Fibroblast of skin of left quadriceps (primary cell): ENCODE results near the gene PTDSS2.
"Not testable (repeated sequence)": the region's sequence is repeated elsewhere in the genome, so short reads cannot be mapped to it uniquely, and the experiment has no call there.

Experiments
- DNase-seq, 2 experiments: peaks; one replicate each; pipeline ENCODE4 v3.0.0-alpha.2; 2013; ENCODE audit warnings: low read depth in 2 of 2

The PTDSS2 gene

GRCh38 chr11:449889-450808, at the start of gene PTDSS2:
PTDSS2 (plus strand) TSS chr11:450279; CDS start chr11:450456, 177 bp downstream.
- peak; percentile 77 to 79 for DNase-seq

- not testable (repeated sequence) for DNase-seq
Observed at GRCh38 chr11:401196-401595, 48.9 kb upstream of the PTDSS2 start.

- no peak for DNase-seq
Observed at GRCh38 chr11:403021-403760, 46.9 kb upstream of the PTDSS2 start.

DNA sequence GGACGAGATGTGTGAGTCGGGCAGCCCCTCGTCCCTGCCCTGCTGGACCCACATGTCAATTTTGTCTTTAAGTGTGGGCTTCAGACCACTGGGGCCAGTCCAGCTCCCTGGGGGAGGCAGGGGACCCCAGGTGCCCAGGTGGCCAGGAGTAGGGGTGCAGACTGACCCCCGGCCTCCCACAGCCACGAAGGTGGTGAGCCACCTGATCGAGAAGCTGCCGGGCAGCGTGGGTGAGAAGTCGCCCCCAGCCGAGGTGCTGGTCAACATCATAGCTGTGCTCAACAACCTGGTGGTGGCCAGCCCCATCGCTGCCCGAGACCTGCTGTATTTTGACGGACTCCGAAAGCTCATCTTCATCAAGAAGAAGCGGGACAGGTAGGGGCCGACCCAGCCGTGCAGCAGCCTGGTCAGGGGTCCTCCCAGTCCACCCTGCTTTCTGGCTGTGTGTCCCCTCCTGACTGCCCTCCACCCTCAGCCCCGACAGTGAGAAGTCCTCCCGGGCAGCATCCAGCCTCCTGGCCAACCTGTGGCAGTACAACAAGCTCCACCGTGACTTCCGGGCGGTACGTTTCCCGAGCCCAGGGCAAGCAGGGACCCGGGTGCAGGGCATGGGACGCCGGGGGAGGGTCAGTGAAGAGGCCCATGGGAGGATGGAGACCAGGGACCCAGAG, 46.2 kb upstream of the PTDSS2 start:
- DNase-seq: no peak

DNA sequence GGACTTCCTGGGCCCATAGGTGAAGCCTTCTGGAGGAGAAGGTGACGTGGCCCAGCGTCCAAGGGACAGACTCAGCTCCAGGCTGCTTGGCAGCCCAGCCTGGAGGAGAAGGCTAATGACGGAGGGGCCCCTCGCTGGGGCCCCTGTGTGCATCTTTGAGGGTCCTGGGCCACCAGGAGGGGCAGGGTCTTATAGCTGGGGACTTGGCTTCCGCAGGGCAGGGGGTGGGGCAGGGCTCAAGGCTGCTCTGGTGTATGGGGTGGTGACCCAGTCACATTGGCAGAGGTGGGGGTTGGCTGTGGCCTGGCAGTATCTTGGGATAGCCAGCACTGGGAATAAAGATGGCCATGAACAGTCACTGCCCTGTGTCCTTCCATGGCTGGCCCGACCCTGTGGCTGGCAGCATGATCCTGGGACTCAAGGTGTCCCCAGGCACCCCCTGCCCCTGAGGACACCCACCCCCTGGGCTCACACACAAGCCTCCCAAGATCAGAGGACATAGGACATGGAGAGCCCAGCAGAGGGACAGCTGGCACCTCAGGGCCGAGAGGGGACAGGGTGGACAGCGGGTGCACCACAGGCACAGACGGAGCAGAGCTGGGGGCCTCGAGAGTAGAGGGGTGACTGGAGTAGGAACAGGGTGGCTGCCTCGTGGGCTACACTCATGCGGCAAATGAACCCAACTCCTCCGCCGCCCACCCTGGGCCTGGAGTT, 45.4 kb upstream of the PTDSS2 start:
- DNase-seq: no peak

DNA sequence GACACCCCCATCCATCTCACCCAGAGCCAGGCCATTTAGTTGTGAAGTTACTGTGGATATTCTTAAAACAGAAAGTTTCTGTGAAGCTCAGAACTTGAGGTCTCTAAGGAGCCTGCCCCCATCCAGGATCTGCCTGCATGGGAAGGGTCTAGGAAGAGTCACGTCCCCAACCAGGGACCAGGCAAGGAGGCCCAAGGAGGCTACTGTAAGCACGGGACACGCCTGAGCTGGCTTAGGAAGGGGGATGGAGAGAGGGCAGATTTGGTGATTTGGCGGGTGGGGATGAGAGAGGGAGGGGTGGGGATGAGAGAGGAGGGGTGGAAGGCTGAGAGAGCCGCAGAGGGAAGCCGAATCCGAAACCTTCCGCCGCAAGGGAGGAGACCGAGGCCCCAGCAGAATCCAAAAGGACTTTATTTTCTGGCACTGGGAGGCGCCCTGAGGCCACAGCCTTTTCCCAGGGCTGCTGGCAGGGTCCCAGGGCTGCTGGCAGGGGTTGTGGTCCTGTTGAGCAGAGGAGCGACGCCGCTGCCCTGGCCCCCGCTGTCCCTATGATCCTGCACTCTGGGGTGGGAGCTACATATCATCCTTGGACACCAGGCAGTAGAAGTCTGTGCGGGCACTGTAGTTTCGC, 44.6 kb upstream of the PTDSS2 start:
- DNase-seq: no peak

- no peak for DNase-seq
Observed at GRCh38 chr11:405954-406795, 43.9 kb upstream of the PTDSS2 start.

DNA sequence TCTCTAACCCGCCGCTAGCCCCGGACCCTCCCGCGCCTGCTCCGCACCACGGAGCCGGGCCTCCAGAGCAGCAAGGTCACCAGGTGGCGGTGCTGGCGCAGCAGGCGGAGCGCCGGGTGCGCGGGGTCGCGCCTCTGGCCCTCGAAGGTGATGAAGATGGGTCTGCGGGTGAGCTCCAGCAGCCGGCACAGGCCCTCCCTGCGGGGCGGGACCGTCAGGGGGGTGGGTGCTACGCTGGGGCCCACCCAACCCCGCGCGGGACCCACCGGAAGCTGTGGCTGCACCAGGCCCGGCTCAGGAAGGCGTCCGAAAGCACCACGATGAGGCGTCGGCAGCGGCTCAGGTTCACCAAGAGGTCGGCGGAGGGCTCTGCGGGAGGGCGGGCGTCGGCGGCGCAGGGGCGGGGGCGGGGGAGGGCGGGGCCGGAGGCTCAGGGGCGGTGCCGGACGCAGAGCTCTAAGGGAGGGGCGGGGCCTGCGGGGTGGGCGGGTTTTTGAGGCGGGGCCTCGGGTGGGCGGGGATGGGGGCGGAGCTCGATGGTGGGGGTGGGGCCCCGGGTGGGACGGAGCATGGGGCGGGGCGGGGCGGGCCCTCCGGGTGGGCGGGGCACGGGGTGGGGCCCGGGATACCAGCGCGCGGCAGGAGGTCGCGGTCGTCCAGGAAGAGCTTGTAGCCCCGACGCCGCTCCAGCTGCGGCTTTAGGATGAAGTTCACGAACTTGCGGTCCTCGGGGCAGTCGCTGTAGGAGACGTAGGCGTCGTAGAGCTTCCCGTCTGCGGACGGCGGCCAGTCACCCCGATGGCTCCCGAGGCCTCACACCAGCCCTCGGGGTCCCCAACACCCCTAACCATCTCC, 43.1 kb upstream of the PTDSS2 start:
- peak; percentile 56 to 68 for DNase-seq

DNA sequence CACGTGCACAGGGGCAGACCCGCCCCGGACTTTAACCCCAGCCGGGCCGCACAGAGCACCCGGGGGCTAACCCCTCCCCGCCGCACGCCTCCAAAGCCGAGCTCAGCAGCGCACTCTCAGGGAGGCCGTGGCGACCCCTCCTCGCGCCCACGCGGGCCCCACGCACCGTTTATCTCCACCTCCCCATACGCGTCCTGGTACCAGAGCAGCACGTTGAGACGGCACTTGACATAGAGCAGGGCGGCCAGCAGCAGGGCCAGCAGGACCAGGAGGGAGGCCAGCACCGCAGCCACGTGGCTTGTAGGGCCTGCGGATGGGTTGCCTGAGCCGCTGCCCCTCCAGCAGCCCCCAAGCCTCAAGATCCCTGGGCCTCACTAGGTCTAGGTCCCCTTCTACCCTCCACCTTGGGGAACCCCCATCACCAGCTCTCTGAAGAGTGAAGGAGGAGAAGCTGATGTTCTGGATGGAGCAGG, 42.4 kb upstream of the PTDSS2 start:
- DNase-seq: no peak

GRCh38 chr11:408154-409007, 41.7 kb upstream of the PTDSS2 start:
- DNase-seq: no peak

- no peak for DNase-seq
Observed at GRCh38 chr11:409008-409599, 41.0 kb upstream of the PTDSS2 start.

- DNase-seq: no peak
Observed at GRCh38 chr11:409600-410483, 40.2 kb upstream of the PTDSS2 start.

DNA sequence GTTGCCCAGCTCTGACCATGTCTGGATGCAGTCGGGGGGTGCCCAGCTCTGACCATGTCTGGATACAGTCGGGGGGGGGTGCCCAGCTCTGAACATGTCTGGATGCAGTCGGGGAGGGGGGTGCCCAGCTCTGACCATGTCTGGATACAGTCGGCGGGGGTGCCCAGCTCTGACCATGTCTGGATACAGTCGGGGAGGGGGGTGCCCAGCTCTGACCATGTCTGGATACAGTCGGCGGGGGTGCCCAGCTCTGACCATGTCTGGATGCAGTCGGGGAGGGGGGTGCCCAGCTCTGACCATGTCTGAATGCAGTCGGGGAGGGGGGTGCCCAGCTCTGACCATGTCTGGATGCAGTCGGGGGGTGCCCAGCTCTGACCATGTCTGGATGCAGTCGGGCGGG, 39.4 kb upstream of the PTDSS2 start:
- not testable (repeated sequence) for DNase-seq

DNA sequence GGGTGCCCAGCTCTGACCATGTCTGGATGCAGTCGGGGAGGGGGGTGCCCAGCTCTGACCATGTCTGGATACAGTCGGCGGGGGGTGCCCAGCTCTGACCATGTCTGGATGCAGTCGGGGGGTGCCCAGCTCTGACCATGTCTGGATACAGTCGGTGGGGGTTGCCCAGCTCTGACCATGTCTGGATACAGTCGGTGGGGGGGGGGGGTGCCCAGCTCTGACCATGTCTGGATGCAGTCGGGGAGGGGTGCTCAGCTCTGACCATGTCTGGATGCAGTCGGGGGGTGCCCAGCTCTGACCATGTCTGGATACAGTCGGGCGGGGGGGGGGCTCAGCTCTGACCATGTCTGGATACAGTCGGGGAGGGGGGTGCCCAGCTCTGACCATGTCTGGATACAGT, 38.6 kb upstream of the PTDSS2 start:
- DNase-seq: not testable (repeated sequence)

GRCh38 chr11:412641-413119, 37.4 kb upstream of the PTDSS2 start:
- DNase-seq: no peak
